Measurements from ENCODE around the gene TBX6.
"Not testable (repeated sequence)": the region's sequence is repeated elsewhere in the genome, so short reads cannot be mapped to it uniquely, and the experiment has no call there.

Gene TBX6

DNA sequence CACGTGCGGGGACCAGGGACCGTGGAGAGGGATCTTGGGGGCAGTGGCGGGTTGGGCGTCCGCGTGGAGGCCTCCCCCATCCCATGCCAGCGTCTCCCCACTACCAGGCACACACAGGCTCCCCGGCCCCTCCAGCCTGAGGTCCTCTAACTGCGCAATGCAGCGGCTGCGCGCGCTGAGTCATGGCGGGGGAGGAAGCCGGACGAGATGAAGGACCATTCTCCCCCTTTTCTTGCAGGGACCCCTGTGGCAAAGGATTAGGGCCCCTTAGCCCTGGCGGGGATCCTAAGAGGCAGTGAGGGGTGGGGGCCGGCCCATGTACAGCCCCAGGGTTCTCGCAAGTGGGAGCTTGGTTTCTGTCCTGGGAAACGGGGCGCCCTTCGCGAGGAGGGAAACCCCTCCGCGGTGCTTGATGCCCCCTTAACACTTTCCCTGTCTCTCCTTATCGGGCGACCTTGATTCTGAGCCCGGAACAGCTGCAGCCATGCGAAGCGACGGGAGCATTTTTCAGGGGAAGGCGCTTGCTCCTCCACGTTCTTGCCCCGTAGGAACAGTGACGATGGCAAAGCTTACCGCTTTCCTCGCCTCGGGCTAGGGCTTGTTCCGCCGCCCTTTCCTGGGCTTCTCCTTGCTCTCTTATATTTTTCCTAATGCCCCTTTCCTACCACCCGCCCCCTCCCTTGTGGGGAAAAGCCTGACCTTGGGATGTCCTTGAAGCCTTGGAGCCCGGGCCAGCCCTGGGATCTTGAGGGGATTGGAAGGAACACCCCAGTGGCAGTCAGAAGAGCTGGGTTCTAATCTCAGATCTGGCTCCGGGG lies 25.6 kb downstream of the TBX6 start:
- no peak for DNase-seq (ENCODE audit: low read depth in 2 of 2)

DNA sequence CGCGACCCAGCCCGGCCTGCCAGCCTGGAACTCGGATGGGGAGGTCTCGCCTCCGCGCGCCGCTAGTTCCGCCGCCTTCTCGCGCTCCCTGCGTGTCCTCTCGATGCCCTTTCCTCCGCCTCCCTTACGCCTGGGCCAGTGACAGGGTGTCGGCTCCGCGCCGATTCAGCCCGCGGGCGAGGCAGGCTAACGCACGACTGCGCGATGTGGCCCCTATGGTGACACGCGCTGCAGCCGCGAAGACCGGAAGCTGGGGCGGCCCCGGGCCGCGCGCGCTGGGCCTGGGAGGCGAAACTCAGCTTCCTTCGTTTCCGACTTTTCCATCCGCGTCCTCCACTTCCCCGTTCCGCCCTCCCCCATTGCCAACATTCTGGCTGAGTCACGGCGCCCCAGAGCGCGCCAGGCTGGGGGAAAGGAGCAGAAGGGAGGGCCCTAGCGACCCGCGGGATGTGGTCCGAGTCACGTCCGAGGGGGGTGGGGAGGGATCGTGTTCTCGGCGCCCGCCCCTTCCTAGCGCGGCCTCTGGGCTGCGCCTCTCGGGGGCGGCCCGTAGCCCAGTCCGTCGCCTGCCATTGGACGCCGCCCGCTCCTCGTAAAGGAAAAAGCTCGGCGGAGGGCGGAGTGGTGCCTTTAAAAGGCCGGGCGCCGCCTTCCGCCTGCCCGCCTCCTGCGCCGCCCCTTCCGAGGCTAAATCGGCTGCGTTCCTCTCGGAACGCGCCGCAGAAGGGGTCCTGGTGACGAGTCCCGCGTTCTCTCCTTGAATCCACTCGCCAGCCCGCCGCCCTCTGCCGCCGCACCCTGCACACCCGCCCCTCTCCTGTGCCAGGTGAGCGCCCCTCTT lies 26.4 kb downstream of the TBX6 start, which contains the start of gene ALDOA:
Gene ALDOA (plus strand): TSS at position 659 of the 841 bp plus-strand sequence. CDS start 1,138 bp downstream, outside the sequence.
- DNase-seq (ENCODE audit: low read depth in 2 of 2), result peak; percentile 93 to 99

DNA sequence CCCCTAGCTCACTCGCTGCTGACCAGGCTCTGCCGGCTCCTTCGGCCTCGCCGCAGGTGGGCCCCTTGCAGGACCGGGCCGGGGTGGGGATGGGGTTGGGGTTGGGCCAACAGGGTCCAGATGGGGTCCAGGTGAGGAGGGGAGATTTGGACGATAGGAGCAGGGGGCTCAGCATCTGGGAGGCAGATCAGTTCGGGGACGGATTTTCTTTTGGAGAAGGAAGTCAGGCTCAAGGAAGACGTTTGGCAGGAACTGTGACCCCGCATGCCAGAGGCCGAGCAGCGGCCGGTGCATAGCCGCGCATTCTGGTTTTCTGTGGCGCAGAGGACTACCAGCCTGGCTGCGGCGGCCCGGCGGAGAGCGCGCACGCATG lies 27.0 kb downstream of the TBX6 start:
- no peak for DNase-seq (ENCODE audit: low read depth in 2 of 2)

DNA sequence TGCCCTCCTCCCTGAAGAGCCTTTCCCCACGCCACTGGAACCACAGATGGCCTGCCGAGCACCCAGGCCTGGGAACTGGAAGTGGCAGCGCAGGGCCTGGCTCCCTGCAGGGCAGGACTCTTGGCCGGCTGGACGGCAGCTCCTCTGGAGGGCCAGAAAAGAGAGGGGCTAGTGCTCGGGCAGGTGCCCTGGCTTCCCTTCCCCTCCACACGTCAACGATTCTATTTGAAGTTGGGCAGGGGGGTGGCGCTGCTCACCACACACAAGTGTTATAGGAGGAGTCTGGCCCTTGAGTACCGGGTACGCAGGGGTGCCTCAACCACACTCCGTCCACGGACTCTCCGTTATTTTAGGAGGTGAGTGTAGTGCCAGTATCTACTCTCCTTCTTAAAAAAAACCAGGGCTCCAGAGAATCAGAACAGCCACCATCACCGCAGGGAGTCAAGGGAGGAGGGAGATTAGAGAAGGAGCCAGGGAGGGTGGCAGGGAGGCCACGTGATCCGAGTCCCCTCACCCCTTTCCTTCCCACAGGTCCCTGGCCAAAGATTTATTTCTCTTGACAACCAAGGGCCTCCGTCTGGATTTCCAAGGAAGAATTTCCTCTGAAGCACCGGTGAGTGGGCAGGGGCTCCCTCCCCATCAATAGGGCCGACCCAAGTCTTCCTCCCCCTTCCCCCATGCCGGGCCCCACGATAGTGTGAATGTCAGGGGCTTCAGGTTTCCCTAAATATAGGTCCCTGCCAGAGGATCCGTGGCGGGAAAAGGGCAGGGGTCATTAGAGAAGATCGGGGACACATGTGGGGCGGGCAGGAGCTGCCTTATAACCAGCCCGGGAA lies 27.6 kb downstream of the TBX6 start:
- peak; percentile 59 to 72 for DNase-seq (ENCODE audit: low read depth in 2 of 2)

DNA sequence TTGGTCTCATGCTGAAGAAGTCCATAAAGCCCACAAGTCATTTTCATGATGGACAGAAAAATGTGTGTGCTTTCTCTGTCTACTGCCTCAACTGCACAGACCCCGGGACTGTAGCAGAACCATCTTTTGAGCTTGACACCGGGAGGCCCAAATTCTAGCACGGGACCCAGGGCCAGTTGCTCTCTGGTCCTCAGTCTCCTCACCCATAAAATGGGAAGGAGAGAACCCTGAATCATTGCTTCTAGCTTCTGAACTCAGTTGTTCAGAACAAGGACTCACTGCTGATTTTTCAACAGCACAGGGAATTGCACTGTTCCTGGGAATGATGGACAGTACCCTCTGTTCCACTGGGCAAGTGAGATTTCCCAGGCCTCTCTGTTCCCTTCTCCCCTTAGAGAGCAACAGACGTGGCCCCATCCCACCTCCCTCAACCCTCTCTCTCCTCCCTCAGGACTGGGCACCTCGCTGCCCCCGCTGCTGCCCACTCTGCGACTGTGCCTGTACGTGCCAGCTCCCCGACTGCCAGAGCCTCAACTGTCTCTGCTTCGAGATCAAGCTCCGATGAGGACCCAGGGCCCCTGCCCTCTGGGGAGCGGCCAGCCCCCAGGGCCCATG lies 28.3 kb downstream of the TBX6 start:
- DNase-seq (ENCODE audit: low read depth in 2 of 2), result no peak

DNA sequence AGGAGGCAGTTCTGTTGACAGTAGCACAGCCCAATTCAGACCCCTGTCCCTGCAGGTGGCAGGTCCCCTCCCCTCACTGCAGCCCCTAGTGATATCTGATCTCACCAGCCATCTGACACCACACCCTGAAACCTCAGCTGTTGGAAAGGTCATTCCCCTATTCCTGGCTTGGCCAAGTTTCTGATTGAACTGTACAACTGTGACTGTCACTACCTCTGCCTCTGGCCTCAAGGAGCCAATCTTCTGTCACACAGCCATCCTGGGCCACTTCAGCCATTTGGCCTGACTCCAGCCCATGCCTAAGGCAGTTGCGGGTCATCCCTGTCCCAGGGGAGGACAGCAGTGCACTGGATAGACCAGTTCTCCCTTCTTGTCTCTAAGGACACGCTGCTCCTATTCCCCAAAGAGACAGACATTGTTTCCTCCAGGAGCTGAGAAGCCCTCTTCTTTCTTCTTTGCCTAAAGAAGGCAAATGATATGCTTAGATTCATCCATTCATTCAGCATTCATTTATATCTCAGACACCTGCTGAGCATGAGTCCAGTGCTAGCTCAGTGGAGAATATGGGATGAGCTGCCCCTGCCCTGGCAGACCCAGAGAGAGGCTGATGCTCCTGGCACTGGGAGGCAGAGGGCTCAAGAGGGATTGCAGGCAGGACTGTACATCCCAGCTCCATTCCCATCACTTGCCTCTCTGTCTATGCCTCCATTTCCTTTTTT lies 30.7 kb downstream of the TBX6 start:
- no peak for DNase-seq (ENCODE audit: low read depth in 2 of 2)

DNA sequence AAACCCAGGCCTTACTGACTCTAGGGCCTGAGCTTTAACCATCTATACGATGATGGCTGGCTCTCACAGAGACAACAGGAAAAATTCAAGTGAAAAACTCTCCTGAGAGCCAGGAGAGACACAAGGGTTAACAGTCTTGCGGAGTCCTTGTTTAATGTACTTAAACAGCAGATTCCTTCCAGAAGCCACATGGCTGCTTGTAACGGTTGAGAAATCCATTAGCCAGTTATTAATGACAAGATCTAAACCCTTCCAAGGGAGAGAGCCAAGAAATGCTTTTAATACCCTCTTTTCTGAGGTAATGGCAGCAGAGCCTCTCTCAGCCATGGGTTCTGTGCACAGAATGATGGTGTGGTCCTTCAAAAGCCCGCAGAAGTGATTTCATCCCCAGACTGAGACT lies 31.4 kb downstream of the TBX6 start:
- DNase-seq (ENCODE audit: low read depth in 2 of 2), result no peak

DNA sequence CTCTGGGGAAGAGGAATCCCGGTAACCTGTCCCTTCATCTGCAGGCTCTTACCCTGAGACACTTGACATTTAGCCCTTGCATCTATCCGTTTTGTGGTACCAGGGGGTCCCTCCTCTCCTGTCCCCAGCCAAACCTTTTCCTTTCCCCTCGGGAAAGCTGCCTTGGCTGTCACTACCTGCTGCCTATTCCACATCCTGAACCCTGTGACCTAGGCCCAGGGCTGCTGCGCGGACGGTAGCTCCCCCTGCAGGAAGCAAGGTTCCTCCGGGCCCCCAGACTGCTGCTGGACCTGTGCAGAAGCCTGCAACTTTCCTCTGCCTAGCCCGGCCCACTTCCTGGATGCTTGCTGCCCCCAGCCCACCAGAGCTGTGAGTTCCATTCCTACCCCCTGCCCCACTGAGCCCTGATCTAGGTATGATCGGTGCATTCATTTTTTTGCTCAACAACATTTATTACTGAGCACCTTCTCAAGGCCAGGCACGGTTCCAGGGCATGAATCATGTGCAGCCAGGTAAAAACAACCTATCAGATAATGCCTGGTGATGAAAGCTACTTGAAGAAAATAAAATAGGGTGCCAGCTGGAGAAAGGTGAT lies 36.7 kb downstream of the TBX6 start:
- peak in 1 of 2 experiments; percentile 47 for DNase-seq (ENCODE audit: low read depth in 2 of 2)

DNA sequence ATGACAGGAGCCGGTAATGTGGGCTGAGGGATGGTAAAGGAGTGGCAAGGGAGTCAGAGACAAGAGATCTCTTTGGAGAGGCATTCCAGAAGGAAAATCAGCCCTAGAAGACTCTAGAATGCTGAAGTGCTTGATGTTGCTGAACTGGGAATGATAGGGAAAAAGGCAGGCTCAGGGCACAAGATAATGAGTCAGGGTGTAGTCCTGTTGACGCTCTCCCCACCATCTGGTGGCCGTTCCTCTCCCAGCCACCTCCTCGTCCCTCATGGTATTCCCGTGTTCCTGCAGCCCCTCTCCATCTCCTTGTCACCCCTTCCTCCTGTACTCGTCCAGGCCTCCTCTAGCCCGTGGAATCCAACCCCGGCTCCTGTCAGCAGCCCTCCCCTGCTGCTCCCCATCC lies 37.3 kb downstream of the TBX6 start:
- no peak for DNase-seq (ENCODE audit: low read depth in 2 of 2)

DNA sequence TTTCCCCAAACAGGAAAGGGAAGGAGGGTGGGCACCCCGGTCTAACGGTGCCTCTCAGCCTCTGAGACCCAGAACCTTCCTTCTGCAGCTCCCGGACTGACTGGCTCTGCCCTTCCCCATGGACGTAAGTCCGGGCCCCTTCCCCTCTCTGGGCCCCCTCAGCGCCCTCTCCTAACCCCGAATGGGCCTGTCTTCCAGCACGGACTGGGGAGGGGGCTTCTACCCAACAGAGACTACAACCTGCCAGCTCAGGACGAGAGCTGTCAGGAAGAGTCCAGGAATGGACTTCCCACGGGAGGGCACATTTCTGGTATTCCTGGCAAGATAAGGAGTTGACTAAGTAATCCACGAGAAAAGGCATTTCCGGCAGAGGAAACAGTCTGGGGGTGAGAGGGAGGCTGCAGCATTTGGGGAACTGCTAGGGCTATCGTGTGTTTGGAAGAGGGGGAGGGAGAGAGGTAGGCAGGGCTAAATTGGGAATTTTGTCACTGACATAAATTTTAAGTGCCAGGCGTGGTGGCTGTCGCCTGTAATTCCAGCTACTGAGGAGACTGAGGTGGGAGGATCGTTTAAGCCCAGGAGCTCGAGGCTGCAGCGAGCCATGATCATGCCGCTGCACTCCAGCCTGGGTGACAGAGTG lies 38.2 kb downstream of the TBX6 start:
- DNase-seq (ENCODE audit: low read depth in 2 of 2), result no peak

DNA sequence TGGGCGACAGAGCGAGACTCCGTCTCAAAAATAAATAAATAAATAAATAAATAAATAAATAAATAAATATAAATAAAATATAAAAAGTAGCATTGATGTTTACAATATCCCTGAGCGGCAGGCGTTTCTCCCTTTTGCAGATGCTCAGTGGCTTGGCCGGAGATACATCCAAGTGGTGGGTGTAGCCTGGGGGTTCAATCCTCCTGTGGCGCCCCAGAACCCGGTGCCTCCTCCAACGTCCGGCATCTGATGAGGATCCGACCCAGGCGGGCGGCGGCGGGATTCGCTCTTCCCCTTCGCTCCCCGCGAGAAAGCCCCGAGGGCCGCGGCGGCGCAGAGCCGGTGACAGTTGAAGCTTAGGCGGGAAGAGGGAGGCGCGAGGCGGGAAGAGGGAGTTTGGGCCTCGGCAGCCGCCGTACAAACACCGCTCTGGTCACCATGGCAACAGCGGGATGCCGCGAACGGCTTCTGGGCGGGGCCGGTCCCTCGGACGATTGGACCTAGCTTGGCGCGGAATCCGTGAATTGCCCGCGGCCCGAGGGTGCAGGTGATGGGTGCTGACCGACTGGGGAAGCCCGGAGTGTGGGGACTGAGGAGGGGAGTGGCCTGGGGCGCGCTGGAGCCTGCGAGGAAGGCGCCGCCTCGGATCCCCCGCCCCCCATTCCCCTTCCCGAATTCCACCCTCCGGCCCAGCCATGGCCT lies 38.9 kb downstream of the TBX6 start:
- DNase-seq (ENCODE audit: low read depth in 2 of 2), result peak; percentile 84 to 94

DNA sequence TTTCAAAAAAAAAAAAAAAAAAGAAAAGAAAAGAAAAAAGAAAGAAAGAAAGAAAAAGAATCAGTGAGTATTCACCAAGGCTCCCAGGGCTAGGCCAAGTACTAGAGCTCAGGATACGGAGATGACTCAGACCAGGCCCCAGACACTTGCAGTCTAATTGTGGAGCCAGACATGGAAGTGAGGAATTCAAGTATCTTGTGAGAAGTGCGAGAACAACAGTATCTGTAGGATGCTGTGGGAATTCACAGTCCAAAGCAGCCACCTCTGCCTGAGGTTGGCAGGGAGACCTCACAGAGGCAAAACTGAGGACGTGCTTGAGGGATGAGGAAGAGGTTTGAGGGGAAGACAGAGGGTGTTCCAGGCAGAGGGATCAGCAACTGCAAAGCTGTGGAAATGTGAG lies 40.2 kb downstream of the TBX6 start:
- DNase-seq (ENCODE audit: low read depth in 2 of 2), result no peak

DNA sequence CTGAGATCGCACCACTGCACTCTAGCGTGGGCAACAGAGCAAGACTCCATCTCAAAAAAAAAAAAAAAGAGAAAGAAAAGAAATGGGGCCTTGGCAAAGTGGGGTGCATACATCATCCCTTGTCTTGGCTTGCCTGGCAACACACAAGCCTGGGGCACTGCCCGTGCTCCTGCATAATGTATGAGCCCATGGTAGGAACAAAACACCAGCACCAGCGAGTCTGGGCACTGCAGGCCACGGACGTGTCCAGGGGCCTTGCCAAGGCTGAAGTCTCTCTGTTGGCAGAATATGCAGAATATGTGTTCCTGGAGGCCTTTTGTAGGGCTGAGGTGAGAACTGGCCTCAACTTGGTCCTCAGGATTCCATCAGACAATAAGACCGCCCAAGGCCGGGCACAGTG lies 41.9 kb downstream of the TBX6 start:
- DNase-seq (ENCODE audit: low read depth in 2 of 2), result no peak

DNA sequence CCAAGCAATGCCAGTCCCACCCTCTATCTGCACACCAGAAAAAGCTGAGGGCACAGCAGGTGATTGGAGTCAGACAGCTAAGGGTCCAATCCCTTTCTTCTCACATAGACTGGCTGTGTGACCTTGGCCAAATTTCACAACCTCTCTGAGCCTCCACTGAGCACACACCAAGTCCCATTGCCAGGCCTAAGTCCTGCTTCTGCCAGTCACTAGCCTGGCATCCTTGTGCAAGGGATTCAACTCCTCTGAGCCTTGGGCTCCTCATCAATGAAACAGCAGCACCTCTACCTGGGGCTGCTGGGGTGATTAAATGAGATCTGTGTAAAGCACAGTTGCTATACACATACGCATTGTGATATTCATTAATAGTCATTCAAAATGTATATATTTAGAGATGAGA lies 45.1 kb downstream of the TBX6 start:
- no peak for DNase-seq (ENCODE audit: low read depth in 2 of 2)

DNA sequence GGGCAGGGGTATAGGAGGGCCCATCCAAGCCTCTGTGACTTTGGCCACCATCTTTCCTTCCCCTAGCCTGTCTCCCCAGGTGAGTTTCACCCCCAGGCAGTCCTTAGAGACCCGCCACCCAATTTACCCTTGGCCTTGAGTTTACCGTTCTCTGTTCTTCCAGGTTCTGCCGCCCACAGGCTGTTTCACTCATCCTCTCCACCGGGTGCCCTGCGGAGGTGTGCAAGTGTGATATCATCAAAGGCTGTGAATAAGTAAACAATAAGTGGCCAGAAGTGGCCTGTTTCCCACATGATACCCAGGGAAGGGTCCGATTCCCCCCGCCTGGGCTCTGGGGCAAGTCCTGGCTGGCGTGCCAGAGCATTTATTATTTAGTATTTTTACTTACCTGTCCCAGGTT lies 45.5 kb downstream of the TBX6 start:
- DNase-seq (ENCODE audit: low read depth in 2 of 2), result no peak

DNA sequence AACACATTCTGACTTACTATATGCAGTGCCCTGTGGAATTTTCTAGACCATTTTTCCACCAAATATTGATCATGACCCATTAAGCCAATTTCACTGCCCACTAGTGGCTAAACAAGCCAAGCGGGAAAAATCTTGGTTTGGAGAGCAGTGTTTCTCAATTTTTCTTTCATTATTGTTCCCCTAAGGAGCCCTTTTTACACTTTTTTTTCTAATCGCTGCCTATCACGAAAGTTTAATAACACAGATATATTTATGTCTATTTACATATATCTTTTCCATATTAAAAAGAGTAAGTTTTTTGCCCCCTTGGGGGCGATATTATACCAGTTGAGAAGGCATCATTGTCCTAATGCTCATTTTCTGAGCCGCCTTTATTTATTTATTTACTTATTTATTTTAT lies 49.9 kb downstream of the TBX6 start:
- DNase-seq (ENCODE audit: low read depth in 2 of 2), result no peak

DNA sequence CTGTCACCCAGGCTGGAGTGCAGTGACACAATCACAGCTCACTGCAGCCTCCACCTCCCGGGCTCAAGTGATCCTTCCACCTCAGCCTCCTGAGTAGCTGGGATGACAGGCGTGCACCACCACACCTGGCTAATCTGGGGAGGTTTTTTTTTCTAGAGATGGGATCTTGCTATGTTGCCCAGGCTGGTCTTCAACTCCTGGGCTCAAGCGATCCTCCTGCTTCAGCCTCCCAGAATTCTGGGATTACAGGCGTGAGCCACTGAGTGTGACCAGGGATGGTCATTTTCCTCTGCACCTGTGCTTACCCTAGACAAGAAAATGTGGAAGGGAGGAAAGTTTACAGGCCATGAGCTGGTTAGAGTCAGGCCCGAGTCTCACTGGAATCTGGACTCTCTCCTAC lies 51.0 kb downstream of the TBX6 start:
- not testable (repeated sequence) for DNase-seq (ENCODE audit: low read depth in 2 of 2)

DNA sequence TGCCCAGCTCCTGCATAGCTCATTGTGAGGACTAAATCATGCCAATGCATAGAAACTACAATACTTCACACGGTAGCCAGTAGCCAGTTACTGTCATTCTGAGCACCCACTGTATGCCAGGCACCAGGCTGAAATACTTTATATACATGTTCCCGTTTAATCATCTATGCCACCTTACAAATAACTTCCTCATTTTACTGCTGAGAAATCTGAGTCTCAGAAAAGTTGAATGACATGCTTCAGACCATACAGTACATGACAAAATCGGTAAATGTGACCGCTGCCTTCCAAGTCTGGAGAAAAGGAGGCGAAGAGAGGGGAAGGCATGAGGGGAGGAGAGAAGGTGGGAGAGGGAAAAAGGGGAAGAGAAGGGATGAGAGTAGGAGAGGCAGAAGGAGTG lies 51.5 kb downstream of the TBX6 start:
- no peak for DNase-seq (ENCODE audit: low read depth in 2 of 2)

All from stimulated activated CD4-positive, alpha-beta T cell treated with anti-CD3 and anti-CD28 coated beads, Interleukin-12 subunit alpha, Interleukin-12 subunit beta, amount 100 ng/mL, for 24 hours (primary cell).